ENCODE results near the gene TNXB. TPM values are rescaled to one million over a fixed set of nuclear protein-coding genes. Genes with fewer than 3 reads are reported as not detected.

Gene TNXB
- total and polyA plus RNA-seq, 9 of the 15 experiments (the other 6 are each of a cell fraction or from before 2014, with no cell fraction given), result 0.14 to 28.1 (median 12.4) TPM

DNA sequence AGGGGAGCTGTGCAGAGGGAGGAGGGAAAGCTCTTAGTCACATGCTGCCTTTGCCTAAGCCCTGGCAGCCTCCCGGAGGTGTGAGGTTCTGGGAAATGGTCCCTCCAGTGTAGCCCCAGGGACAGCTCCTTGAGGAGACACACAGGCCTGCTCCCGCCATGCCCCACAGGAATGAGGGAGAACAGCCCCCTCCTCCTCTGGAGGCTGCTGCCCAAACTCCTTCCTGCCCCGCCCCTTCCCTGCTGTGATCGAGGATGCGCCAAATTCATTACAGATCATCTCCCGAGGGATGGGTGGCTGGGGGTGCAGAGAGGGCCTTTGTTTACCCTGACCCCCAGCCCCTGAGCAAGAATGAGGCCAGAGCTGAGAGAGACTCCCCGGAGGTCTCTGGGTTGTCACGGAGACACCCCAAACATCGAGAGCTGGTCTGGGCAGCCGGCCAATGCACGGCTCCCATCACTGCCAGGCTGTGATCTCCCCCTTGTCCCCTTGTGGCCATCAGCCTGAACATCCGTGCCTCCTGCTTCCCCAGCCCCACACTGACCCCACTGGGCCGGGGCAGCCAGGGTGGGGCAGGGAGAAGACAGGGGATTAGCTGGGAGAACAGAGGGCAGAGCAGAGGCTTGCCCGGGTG lies 62.6 kb downstream of the TNXB start:
- H3K9me1 ChIP-seq (ENCODE audit: control insufficient read depth, insufficient read depth, low read length), result peaks cover 6% of the 10 kb centered on the region
- intact Hi-C loops (cut with micrococcal nuclease), result no loop called here
- peaks cover 31 to 51% of the 10 kb centered on the region in 2 experiments for H3K4me1 ChIP-seq (replicated peaks in 1 of 2; ENCODE audit: control insufficient read depth in 2 of 2, insufficient read depth in 2 of 2, low read length in 2 of 2)
- 61% methylated on average over 14 of the region's 14 CpGs for WGBS (ENCODE audit: insufficient coverage, low coverage, missing lambda C conversion rate)
- peak overlapping the region; percentile 66 to 85 for H3K9ac ChIP-seq (ENCODE audit: insufficient read depth in 1 of 2, low read depth in 2 of 2, low read length in 2 of 2)
- H2AFZ ChIP-seq (ENCODE audit: low read depth, low read length), result peak overlapping the region; percentile 90
- H3K4me3 ChIP-seq, result no peak overlapping the region
- H3K9me3 ChIP-seq (replicated peaks; ENCODE audit: control insufficient read depth, insufficient read depth, low read depth, low read length), result no peaks in the 10 kb centered on the region
- POLR2A ChIA-PET, result interaction anchor here (0.6 to 1.3 kb wide), 7 partner anchors 14 to 927 kb away, joined by 3 to 5 read pairs (median 3); partner anchors contain the start of gene DXO
- ATAC-seq, result peak; percentile 1; the same call in 2 of the 3 replicates
- in situ Hi-C loops (cut with MboI), result loop anchor here (10.0 kb wide), 1 partner anchor 92 kb away; the partner anchor contains the start of genes NELFE and SKIC2
- no peaks in the 10 kb centered on the region for H3K36me3 ChIP-seq (ENCODE audit: control insufficient read depth, insufficient read depth, low read length)
- H4K20me1 ChIP-seq (replicated peaks; ENCODE audit: control insufficient read depth, insufficient read depth, low read length), result no peaks in the 10 kb centered on the region
- CTCF ChIA-PET (ENCODE audit: low intra/inter-chr PET ratio), result no interaction called here
- H3K4me2 ChIP-seq (ENCODE audit: insufficient read depth, low read length), result peak overlapping the region; percentile 65; the same call in 1 of the 2 replicates
- FAIRE-seq, result peak; percentile 44
- BruUV-seq (replicated peaks), result no TSS peak
- DNase-seq (ENCODE audit: extremely low read depth in 1 of 4, low spot score in 3 of 4), result peak; percentile 40 to 62 (median 46)
- peaks cover 2% of the 10 kb centered on the region; the same call in 1 of the 3 replicates for H3K79me2 ChIP-seq (ENCODE audit: control insufficient read depth, insufficient read depth, low read length)
- no peaks in the 10 kb centered on the region for H3K27me3 ChIP-seq (ENCODE audit: control insufficient read depth in 2 of 2, insufficient read depth in 2 of 2, low read length in 2 of 2)
- H3K27ac ChIP-seq (ENCODE audit: extremely low read depth, low read depth, low read length), result peak overlapping the region; percentile 93
- TF ChIP-seq RFX7 (CRISPR knock-in tag; IDR thresholded peaks at IDR 0.05), result no peak
- no peak for TF ChIP-seq ZFPM2 (CRISPR knock-in tag; IDR thresholded peaks at IDR 0.05)
- no peak for TF ChIP-seq HBP1 (CRISPR knock-in tag; IDR thresholded peaks at IDR 0.05)
- peak in 1 of 3 experiments; percentile 7 for TF ChIP-seq YY1 (IDR thresholded peaks at IDR 0.05; ENCODE audit: borderline replicate concordance in 1 of 3, control insufficient read depth in 1 of 3, extremely low read depth in 1 of 3, insufficient read depth in 3 of 3, insufficient read length in 1 of 3, insufficient replicate concordance in 2 of 3, low read depth in 1 of 3, low read length in 2 of 3)
- no peak for TF ChIP-seq TCFL5 (CRISPR knock-in tag; conservative IDR thresholded peaks at IDR 0.05)
- peak; percentile 43; the same call in 1 of the 2 replicates for TF ChIP-seq THAP12 (CRISPR knock-in tag; IDR thresholded peaks at IDR 0.05)
- TF ChIP-seq SRSF1 (IDR thresholded peaks at IDR 0.05; ENCODE audit: low read depth, low read length), result no peak
- no peak for TF ChIP-seq RB1 (IDR thresholded peaks at IDR 0.05; ENCODE audit: low read depth)
- 0 out of 2 replicates have a peak, but pooled peaks have one; percentile 20 for TF ChIP-seq MXI1 (IDR thresholded peaks at IDR 0.05; ENCODE audit: low read depth, low read length)
- TF ChIP-seq NFE2 (IDR thresholded peaks at IDR 0.05; ENCODE audit: low read depth), result no peak
- no peak for TF ChIP-seq EP400 (IDR thresholded peaks at IDR 0.05)
- TF ChIP-seq MNT (conservative IDR thresholded peaks at IDR 0.05), result peak; percentile 8 to 31; a peak in 1 of 4 replicates

All from K562 (cell line).